Measurements from ENCODE around the gene MAN2A2.

- TF ChIP-seq TCF7L2 (IDR thresholded peaks at IDR 0.05; ENCODE audit: low read depth, low read length): no peak
- TF ChIP-seq BRD4 (IDR thresholded peaks at IDR 0.05): no peak
- no peak for TF ChIP-seq GABPA (tag; conservative IDR thresholded peaks at IDR 0.05; ENCODE audit: low read depth)
- TF ChIP-seq NR2C2 (CRISPR knock-in tag; IDR thresholded peaks at IDR 0.05): no peak
- TF ChIP-seq NR2C2 (tag; IDR thresholded peaks at IDR 0.05): no peak
- no peak for TF ChIP-seq REST (IDR thresholded peaks at IDR 0.05; ENCODE audit: borderline replicate concordance)
- TF ChIP-seq REST (CRISPR knock-in tag; IDR thresholded peaks at IDR 0.05; ENCODE audit: low read depth): no peak
- TF ChIP-seq ZNF277 (CRISPR knock-in tag; IDR thresholded peaks at IDR 0.05; ENCODE audit: borderline replicate concordance): no peak
- TF ChIP-seq RERE (CRISPR knock-in tag; IDR thresholded peaks at IDR 0.05; ENCODE audit: borderline replicate concordance): no peak
- TF ChIP-seq ELF1 (tag; IDR thresholded peaks at IDR 0.05): no peak
- no peak for TF ChIP-seq ZNF124 (CRISPR knock-in tag; IDR thresholded peaks at IDR 0.05)
- TF ChIP-seq CTCF (IDR thresholded peaks at IDR 0.05 in 2 of 3, conservative IDR thresholded peaks at IDR 0.05 in 1 of 3; ENCODE audit: insufficient read depth in 2 of 3, low read depth in 1 of 3, low read length in 3 of 3): no peak
- no peak for TF ChIP-seq LEF1 (IDR thresholded peaks at IDR 0.05)
- TF ChIP-seq ATF3 (IDR thresholded peaks at IDR 0.05): no peak
- TF ChIP-seq ATF3 (CRISPR knock-in tag; conservative IDR thresholded peaks at IDR 0.05): no peak
- TF ChIP-seq ZNF507 (tag; conservative IDR thresholded peaks at IDR 0.05): no peak
These were observed 54.1 kb downstream of the MAN2A2 start for GRCh38 chr15:90957031-90957790.
